ENCODE data around the gene LMO3.

GRCh38 chr12:16555630-16556029 is 50.3 kb downstream of the LMO3 start:
- TF ChIP-seq CTCF (conservative IDR thresholded peaks at IDR 0.05; ENCODE audit: low read length) (no peak), EZH2phosphoT487 (IDR thresholded peaks at IDR 0.05; ENCODE audit: borderline replicate concordance) (no peak)

Measured in Loucy (cell line).